T-helper 9 cell (primary cell): ENCODE results near the gene AP3B2.
A peak's percentile ranks its signal among the peaks of the same experiment; 100 is the strongest.

Source experiments
- DNase-seq: peaks from one replicate; pipeline ENCODE4 v3.0.0-alpha.2; 2020

Gene AP3B2

DNA sequence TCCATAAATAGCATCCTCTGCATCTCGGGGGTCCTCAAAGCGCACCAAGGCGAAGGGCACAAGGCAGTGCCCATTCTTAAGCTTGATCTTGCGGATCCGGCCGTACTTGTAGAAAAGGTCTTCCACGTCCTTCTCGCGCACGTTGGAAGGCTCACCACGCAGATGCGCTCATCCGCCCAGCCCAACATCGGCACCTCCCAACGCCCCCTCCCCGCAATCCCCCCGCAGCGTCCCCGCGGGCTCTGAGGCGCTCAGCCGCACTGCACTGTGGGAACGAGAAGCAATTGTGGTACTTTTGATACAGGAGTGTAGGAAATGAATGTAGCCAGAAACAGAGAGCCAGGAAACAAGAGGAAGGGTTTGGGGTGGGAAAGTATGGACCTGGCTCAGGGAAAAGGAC lies 17.5 kb downstream of the AP3B2 start:
- DNase-seq: no peak

DNA sequence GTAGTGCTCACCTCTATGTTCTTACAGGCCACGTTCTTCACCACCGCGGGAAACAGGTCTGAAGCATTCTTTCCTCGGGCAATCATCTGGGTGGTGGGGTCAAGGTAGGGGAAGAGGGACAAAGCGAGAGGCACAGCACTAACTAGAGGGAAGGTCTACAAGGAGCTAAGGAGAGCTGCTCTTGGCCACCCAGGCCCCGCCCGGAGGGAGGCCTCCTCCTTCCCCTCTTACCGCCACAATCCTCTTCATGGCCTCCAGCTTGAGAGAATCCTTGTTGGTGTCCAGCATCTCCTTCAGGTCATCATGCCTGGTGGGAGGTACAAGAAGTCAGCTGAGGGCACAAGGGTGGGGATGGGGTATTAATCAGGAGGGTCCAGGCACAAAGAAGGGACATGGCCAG lies 20.5 kb downstream of the AP3B2 start:
- DNase-seq: no peak

DNA sequence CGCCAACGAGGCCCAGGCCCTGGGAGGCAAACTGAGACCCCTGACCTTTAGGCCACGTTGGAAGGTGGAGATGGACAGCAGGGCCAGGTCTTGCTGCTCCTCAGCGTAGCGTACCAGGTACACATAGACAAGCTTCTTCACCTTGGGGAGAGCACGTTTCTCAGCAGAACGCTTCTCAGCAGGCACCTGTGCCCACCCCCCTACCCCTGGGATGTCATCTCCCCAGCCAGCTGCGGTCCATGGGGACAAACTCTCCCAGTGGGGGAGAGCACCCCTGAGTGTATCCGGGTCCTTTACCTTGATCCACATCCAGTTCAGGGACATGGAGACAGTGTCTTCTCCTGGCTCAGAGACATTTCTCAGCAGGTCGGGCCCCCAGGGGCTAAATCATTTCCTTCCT lies 21.0 kb downstream of the AP3B2 start:
- no peak for DNase-seq

DNA sequence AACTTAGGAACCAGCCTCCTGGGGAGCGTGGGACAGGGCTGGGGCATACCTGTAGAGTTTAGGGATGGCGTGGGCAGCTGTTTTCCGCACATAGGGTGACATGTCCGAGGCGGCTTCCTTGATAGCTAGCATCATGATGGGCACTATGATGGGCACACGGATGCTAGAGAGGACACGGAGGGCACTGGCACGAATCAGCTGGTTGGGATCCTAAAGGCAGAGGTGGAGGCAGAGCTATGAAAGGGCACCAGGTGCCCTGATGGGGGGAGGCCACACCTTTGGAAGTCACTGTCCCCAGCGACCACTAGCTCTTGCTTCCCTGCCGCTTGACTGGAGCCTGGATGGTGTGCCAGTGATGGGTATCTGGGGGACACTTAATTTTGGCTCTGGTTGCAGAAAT lies 28.3 kb downstream of the AP3B2 start:
- DNase-seq: no peak

DNA sequence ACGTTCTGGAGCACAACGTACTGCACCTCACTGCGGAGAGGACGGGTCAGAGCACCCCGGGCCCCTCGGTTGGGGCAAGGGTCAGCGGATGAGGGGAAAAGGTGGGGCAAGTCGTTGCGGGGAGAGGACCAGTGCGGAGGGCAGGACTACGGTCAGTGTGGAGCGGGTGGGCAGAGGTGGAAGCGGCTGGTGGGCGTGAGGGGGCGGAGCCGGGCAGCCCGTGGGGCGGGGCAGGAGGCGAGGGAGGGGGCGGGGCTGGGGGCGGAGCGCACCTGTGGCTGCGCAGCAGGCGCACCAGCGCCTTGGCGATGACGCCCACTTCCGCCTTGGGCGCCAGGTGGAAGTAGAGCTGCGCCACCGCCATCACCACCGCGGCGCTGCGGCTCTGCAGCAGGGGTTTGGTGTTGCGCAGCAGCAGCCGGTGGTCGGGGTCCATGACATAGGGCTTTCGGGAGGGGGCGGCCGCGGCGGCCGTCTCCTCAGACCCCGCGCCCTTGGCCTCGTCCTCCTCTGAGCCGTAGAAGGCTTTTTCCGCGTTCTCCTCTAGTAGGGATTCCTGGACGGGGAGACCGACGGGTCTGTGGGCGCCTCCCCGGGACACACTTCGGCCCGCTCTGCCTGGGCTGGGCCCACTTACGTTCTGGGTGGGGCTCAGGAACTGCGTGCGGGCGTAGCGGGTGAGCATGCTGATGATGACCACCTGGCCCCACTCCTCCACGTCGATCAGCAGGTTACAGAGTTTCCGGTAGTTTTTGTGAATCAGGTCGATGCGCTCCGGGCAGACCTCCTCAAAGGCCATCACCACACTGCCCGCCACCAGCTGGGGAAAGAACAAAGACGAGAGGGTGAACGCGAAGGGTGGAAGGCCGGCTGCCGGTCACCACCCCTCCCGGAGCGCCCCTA lies 29.2 kb downstream of the AP3B2 start:
- peak; percentile 69 for DNase-seq

DNA sequence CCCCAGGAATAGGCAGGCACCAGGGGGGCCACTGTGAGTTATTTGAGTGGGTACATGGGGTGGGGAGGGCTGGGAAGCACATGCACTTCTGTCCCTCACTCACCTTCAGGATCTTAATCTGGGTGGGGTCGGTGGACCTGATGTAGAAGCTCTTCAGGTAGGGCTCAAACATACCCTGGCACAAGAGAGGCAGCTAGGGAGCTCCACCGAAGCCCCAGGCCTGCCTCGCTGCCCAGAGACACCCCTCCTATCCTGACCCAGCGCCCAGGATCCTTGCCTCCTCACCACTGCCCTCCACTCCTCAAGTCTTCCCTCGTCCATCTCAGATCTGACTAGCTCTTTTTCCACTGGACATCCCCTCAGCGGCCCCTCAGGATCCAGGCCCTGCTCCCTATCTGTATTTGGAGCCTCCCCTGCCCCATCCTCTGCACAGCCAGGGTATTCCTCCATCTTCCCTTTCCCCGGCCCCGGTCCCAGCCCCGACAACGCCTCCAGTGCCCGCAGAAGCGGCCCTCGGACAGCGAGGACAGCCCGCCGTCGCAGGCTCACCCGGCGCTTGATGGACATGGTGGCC lies 30.0 kb downstream of the AP3B2 start:
- DNase-seq: no peak

DNA sequence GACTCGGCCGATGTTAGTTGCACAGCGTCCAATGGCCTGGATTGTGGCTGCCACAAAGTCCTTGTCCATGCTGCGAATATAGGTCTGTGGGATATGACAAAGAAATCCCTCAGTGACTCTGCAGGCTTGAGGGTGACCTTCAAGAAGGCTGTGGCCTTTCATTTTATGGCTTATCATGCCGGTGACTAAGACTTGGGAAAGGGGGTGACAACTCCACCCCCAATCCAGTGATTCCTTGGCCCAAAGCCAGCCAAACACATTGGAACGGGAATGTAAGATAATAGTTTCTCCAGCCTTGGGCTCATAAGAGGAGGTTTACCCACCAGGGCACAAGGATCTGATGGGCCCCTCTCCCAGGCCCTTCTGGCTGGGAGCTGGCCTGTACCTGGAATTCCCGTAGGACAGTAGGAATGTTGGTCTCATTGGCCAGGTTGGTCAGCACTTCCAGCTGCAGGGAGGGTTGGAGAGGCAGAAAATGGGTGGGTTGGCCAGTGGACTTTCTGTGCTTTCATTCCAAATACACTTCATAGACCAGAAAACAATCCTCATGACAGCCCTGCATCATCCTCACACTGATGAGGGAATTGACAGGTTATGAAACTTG lies 31.9 kb downstream of the AP3B2 start:
- no peak for DNase-seq

DNA sequence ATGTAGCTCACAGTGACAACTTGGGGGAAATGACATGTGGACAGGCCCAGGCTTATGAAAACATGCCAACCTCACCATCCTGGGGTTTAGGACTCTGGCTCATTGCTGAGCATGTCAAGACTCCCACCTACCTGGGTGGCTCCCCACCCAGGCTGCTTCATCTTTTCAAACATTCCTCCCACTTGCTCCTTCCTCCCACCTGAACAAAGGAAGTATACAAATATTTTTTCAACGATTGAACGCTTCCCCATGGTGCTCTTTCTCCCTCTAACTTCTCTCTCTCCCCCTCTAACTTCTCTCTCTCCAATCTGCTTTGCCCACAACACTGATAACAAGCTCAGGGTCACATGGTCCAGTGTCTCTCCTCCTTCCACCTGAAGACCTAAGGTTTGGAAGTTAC lies 34.8 kb downstream of the AP3B2 start:
- DNase-seq: no peak

DNA sequence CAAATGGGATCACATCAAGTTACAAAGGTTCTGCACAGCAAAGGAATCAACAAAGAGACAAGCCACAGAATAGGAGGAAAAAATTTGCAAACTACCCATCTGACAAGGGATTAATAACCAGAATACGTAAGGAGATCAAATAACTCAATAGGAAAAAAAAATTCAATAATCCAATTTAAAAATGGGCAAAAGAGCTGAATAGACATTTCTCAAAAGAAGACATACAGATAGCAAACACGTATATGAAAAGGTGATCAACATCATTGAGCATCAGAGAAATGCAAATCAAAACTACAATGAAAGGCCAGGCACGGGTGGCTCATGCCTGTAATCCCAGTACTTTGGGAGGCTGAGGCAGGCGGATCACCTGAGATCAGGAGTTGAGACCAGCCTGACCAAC lies 39.0 kb downstream of the AP3B2 start:
- no peak for DNase-seq

DNA sequence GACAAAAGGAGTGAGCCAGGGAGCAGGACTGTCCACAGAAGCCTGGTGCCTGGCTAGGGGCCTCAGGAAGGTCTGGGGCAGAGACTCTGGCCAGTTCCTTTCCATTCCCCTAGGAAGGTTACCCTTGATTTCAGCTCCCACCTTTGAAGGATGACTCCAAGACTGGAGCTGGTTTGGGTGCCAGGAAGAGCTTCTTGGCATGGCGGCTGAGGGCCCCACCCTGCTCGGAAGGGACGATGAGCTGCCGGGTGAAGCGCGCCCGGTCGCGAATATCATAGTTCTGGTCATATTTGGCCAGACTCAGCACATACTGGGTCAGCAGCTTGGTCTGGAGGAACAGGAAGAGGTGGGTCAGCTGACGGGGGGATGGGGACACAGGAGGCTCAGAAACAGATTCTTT lies 43.1 kb downstream of the AP3B2 start:
- DNase-seq: no peak

DNA sequence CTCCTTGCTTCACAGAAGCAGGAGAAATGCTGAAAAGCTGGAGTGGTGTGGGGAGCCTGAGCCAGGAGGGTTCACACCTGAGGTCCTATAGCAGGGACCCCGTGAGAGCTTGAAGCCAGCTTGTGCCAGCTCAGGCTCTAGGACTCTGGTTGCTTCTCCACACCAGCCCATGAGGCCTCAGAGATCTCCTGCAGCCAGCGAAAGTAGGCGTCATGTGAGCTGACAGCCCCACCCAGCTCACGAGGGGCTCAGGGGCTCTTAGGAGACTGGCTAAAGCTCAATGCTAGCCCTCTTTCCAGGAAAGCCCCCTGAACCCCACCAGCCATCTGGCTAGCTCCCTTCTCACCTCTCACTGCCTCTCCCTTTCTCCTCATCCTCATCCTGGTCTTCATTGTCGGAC lies 45.7 kb downstream of the AP3B2 start:
- DNase-seq: no peak

DNA sequence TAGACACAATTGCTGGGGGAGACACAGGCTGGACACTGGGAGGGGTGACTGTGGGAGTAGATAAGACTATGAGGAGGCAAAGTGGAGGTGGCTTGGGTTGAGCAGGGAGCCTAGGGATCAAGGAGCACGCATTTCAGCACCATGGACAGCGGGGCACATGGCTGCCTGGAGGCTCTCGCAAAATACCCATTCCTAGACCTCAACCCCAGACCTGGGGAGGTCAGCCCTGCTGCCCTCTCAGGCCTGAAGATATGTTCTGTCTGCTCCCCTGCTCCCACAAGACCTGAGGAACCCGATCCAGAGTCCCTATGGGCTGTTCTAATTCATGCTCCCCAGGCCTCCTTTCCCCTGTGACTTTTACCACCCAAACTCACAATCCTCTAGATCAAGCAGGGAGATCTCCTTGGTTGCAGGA lies 46.5 kb downstream of the AP3B2 start:
- DNase-seq: peak; percentile 36

DNA sequence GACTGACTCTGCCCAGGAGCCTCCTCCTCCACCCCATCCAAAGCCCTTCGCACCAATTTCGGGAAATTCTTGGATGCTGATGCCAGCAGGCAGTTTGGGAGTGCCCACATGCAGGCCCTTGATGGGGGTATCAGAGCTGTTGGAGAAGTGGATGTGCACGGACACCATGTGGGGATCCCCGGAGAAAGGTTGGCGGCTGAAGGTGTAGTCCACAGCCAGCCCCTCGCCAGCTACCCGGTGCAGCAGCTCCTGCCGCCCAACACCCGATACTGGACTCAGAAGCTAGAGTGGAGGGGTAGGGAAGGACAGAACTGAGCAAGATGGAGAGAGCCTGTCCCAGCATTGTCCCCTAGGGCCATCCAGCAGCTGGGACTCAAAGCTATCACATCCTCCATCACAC lies 47.0 kb downstream of the AP3B2 start:
- DNase-seq: no peak

DNA sequence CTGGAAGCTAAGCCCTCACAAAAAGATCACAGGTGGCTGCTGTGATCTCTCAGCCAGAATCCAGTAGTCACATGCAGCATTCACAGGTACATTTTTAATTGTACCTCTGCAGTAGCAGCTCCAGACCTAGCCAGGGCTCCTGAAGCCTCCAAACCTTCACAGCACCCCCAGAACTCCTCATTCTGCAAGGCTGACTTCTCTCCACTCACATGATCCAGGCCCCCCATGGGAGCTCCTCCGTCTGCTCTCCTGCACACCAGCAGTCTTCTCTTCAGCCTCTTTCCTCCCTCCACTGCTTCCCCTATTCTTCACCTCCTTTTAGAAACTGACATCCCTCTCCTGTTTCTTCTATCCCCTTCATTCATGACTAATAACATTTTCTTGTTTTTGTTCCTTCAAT lies 49.3 kb downstream of the AP3B2 start:
- DNase-seq: no peak

DNA sequence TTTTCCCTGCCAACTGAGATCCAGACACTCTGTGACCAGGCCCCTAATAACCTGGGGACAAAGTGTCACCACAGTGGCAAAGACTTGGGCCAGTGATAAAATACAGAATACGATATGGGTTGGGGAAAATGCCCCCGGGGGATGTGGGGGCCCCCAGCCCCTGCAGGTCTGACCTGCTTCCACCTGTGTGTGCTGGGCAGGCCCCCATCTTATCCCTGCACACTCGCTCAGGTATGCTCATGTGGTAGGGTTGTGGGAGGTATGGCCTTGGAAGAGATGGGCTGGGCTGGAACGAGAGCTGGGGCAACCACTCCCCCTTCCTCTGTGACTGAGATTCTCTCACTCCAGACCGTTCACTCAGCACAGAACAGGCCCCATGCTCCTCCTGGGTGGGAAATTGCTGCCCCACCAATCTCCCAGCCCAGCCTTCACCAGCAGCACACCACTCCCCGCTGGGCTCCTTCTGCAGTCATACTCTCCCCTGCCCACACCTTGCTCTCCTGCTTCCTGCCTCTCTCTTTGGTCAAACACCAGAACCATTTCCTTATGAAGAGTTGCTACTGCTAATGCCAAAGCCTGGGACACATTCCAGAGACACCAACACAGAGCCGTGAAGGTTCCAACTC lies 52.9 kb downstream of the AP3B2 start:
- no peak for DNase-seq

DNA sequence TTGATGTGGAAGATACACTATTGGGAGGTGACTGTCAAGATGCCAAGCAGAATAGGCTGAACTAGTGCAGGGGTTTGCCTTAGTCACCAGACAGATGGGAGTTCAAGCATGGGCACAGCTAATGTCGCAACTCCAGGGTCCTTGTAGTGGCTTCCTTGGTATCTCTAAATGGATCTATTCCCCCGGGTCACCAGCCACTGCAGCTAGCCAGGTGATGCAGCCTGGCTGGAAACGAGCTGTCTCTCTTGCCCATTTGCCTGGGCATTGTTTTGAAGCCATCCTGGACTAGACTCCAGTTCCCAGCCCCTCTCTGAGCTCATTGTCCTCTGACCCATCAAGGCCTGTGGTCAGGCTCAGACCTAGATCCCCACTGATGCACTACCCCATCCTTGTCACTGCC lies 54.1 kb downstream of the AP3B2 start:
- no peak for DNase-seq

DNA sequence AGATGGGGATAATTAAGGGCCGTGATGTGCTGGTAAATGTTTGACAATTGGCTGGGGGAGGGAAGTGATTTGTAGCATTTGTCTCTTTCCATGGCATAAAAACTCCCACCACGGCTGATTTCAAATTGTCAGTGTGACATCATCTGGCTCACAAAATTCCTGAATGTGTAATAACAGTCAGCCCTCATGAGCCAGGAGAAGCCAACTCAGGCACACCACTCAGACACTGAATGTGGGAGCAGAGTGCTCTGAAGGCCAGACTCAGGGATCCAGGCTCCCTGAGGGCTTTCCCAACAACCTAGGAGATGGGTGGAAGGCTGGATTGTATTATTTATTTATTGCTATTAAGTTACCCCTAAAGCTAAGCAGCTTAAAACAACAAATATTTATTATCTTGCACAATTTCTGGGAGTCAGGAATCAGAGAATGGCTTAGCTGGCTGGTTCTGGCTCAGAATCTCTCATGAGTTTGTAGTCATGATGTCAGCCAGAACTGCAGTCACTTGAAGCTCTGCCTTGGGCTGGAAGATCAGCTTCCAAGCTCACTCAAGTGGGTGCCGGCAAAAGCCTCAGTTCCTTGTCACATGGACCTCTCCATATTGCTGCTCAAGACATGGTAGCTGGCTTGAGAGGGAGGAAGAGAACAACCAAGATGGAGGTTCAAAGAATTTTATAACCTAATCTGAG lies 56.0 kb downstream of the AP3B2 start:
- DNase-seq: no peak

DNA sequence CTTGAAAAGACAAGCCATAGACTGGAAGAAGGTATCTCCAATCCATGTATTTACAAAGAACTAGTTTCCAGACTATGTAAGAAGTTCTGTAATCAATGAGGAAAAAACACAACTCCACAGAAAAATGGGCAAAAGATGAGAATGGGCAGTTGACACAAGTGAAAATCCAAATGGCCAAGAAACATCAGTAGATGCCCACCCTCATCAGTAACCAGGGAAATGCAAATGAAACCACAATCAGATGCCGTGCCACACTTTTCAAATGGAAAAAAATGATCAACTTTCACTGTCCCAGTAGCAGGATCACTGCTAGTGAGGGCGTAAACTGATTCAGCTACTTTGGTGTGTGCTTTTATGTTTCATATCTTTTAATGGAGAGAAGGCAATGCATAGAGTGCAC lies 58.0 kb downstream of the AP3B2 start:
- DNase-seq: no peak

DNA sequence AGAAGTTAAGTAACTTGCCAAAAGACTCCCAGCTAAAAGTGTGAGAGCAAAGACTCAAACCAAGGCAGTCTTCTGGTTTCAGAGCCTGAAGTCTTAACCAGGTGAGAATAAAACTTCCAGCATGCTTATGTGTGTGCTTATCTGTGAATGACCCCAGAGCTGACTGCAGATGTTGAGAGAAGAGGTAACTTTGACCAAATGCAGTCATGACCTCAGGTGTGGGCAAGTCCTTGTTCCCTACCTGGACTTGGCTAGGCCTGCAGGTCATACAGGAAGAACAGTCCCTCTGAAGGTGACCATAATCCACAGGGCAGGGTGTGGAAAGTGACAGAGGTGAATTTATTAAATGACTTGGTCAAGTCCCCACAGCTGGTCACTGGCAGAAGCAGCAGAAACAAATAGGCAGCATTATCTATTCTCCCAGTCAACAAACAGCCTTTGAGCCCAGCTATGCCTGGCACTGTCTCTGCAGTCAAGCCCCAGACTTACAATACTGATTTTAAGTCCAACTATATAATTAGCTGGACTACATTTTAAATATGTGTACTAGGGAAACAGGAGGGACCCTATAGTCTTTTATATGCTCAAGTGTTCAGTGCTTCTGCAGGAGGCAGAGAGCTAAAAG lies 59.5 kb downstream of the AP3B2 start:
- no peak for DNase-seq

DNA sequence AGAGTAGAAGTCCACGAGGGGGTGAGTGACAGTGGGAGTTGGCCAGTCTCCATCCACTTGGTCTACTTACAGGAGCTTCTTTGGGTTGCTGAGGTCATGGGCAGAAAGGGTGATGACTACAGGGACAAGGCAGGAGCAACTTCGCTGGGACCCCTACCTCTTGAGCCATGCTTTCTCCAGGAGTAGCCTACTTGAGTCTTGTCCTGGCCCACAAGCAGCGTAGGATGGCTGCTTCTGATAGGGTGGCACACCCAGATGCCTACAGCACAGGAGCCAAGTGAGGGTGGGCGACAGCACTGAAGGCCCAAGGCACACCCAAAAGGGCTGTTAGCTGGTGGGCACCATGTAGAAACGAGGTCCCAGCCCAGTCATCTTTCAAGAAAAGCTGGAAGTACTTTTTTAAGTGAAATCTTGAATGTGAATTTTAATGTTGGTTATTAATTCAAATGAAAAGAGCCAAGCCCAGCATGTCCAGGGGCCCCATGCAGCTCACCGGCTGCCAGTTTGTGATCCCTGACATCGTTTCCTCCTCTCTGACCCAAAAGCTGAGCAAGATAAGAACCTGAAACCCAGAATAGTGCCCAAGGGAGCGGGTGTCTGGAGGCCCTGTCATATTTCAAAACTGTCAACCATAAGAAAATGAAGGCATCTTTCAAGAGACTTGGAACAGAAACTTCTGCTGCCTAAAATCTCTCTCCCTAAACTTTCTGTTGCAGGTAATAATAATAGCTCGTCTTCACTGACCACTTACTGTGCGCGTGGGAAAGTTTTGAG lies 60.3 kb downstream of the AP3B2 start:
- DNase-seq: no peak

DNA sequence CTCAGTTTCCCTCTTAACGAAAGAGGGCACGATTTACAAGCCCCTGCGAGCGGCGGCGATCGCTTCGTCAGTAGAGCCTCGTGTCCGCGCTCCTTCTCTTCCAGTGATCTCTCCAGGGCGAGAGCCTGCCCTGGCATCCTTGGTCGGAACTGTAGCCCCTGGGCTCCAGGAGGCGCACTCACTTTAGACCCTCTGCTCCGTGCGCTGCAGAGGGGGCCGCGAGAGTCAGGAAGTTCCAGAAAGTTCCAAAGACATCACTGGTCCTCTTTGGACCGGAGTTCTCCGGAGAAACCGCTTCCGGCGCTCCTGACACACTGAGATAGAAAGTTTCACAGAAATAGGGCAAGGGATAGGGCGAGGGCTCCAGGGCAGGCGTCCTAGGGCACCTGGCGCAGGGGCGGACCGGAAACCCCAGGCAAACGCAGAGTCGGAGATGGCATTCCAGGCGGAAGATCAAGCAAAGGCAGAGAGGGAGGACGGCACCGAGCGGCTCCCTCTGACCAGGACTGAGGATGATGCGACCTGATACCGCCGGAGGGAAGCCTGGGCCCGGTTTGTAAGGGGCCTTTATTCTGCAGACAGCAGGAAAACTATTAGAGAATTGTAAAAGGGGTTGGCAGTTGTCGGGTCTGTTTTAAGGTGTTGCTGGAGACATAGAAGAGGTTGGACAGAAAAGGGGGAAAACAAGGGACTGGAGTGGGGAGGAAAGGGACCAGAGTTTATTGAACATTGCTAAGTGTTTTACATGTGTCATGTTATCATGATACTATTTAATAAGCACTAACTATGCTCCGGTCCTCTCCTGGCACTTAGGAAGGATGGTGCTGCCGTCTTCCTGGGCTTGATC lies 61.2 kb downstream of the AP3B2 start:
- DNase-seq: no peak
